SW 1271 (cell line): ENCODE results near the gene RTN4RL1.

ENCODE experiments used
- DNase-seq, 2 experiments: peaks; one replicate each; lab custom pipeline; 2025; lab: John Stamatoyannopoulos, UW

RTN4RL1 gene

DNA sequence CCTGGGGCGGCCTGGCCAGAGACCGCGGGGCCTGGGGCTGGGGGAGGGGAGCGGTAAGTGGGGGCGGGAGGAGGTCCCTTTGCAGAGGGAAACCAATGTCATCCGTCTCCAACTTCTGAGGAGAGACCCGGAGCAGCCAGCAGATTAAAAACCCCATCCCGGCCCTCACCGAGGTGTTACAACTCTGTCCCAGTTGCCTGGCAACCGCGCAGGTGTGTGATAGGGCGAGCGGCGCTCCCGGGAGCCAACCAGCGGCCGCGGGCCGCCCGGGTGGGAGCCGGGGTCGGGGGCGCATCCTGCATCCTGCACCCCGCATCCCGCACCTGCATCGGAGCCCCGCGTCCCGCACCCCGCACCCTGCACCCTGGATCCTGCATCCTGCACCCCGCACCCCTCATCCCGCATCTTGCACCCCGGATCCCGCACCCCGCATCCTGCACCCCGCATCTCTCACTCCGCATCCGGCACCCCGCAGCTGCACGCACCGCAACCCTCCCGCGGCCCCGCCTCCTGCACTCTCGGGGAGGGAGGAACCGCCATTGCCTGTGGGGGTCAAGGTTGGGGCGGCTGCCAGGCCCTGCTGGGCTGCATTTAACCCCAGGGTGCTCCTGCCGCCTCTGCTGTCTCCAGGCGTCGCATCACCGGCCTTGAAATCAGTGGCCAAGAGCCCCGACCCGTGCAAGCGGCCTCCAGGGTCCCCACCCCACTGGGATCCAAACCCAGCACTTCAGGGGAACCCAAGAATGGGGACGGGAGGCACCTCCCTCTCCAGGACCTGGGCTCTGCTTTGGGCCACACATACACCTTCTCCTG is 47.3 kb downstream of the RTN4RL1 start:
- DNase-seq, result no peak

DNA sequence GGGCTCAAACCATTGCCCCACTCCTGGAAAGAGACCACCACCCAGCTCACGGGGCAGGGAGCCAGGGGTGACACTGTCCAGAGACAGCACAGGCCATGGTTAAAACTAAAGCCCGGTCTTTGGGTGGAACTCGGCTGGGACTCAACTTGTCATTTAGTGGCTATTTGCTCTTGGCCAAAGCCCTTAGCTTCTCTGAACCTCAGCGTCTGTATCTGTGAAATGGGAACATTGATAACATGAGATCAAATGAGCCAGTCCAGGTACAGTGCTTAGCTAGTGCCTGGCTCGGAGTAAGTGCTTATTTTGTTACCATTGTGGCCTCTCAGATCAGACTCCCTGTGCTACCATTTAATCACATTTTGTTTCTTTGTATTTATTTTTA is 48.5 kb downstream of the RTN4RL1 start:
- DNase-seq, result no peak

DNA sequence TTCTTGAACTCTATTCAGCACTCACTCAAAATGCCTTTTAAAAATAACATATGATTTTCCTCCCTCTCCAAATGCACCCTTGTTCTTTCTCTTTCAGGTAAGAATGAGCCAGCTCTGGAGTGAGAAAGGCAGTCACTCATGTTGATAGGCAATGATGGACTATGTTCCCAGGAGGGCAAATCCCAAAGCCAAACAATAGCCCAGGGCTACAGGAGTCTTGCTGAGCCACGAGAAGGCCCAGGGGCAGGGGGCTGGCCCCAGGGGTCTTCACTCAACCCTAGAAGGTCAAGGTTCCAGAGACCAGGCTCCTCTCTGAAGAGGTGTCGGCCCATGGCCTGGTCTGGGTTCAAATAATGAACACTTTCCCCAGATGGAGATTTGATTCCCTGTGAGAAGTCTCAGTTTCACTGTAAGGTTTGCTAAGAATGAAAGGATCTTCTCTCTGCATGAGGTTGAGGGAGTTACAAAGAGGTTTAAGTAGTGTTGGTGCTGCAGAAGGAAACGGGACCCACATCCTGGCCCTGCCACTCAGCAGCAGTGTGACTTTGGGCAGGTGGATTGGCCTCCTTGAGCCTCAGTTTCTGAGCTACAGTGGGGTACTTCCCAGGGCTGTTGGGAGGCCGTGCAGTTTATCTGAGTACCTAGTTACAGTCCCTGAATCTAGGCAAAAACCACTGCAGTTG is 49.0 kb downstream of the RTN4RL1 start:
- DNase-seq, result no peak

DNA sequence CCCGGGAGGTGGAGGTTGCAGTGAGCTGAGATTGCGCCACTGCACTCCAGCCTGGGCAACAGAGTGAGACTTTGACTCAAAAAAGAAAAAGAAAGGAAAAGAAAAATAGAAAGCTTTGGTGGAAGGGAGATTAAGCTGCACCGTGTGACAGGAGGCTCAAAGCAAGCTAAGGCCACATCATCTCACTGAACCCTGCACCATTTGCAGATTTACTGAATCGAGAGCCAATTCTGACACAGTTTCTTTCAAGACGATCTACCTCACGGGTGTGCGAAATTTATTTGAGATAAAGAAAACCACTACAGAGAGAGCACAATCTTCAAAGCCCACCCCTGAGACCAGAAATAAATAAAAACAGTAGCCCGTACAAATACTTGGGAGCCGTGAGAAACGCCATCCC is 49.6 kb downstream of the RTN4RL1 start:
- DNase-seq, result no peak

DNA sequence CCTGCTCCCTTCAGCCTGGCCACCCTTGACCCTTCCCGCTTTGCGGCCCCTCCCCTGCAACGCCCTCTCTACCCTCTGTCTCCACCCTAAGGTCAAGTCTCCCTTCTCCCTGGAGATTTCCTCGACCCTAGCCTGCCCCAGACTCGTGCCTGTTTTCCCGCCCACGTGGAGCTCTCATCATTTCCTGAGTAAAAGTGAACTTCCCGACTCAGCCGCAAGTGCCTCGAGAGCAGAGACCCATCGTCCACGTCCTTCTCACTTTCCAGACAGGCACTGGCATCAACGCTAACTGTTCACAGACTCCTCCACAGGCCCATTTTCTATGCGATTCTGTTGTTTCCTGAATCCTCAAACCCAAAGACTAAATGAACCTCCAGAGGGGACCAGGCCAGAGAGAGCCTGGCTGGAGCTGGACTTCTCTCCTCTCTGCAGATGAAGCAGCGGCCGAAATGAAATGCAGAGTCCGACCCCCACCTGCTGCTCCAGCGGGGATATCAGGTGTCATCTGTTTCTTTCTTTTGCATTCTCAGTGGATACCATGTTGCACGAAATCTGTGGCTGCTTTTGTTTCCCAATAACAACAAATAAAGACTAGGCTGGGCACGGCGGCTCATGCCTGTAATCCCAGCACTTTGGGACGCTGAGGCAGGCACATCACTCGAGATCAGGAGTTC is 52.5 kb downstream of the RTN4RL1 start:
- DNase-seq, result no peak

DNA sequence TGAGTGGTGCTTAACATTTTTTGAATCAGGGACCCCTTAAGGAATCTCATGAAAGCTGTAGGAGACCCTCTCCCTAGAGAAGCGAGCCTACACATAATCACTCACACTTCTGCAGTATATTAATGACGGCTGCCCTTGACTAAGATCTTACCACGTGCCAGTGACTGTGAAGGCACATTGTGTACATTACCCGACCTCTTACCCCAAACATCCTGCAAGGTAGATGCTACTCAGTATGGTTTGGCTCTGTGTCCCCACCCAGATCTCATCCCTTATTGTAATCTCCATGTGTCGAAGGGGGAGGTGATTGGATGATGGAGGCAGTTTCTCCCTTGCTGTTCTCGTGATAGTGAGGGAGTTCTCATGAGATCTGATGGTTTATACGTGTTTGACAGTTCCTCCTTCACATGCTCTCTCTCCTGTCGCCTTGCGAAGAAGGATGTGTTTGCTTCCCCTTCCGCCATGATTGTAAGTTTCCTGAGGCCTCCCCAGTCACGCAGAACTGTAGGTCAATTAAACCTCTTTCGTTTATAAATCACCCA is 54.2 kb downstream of the RTN4RL1 start:
- no peak for DNase-seq

DNA sequence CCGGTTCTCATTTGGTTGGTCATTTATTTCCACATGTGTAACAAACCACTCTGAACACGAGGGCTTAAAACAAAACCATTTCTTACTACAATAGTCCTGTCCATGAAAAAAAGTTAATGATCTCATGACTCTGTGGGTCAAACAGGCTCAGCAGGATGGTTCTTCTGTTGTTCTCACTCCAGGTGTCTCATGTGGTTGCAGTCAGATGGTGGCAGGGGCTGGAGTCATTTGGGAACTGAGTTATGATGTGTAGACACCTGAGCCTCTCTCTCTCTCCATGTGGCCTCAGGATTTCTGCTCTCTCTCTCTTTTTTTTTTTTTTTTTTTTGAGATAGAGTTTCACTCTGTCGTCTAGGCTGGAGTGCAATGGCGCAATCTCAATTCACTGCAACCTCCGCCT is 55.4 kb downstream of the RTN4RL1 start:
- no peak for DNase-seq

DNA sequence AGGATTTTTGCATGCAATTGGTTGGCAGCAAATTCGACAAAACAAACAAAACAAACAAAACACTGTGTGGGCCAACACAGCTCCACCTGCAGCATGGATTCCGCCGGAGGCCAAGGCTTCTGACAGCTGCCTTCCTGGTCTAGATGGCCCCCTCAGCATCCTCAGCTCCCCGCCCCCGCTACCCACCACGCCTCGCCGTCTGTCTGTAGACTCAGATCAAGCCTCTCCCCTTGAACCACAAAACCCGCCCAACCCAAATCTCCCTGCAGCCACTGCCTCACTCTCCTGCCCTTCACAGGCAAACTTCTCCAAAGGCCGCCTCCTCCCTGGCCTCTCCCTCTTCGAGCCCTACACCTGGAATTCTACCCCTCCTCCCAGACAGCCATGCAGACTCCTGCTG is 57.9 kb downstream of the RTN4RL1 start:
- no peak for DNase-seq

DNA sequence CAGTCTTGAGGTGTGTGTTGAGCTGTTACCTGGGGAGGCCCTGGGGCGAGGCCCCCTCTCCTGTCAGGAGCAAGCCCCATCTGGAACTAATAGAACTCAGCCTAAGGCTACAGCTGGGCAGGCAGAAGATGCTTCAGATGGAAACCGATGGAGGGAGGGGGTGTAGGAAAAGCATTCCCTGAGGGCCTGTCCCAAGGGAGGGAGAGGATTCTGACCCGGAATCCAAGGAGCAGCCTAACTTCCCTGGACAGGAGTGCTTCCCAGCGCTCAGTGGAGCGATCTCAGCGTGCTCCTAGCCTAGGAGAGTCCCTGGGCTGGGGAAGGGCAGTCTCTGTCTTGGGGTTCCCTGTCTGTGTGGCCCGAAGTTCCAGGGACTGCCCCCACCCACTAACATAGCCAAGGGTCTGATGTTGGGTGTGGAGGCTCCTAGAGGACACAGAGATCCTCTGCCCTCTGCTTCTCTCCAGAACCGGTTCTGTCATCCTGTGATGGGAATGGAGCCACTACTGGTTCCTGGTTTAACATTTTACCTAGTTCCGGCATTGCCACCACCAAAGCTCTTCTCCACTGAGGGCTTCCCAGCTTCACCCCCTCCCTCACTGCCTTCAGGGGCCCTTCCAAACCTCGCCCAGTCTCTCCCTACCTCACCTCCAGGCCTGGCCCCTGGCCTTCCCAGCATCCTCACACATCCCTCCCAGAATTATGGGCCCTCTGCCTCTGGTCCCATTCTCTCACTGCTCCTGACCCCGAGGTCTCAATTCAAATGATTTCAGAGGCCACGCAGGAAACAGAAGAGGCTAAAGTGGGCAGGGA is 58.7 kb downstream of the RTN4RL1 start:
- no peak for DNase-seq

DNA sequence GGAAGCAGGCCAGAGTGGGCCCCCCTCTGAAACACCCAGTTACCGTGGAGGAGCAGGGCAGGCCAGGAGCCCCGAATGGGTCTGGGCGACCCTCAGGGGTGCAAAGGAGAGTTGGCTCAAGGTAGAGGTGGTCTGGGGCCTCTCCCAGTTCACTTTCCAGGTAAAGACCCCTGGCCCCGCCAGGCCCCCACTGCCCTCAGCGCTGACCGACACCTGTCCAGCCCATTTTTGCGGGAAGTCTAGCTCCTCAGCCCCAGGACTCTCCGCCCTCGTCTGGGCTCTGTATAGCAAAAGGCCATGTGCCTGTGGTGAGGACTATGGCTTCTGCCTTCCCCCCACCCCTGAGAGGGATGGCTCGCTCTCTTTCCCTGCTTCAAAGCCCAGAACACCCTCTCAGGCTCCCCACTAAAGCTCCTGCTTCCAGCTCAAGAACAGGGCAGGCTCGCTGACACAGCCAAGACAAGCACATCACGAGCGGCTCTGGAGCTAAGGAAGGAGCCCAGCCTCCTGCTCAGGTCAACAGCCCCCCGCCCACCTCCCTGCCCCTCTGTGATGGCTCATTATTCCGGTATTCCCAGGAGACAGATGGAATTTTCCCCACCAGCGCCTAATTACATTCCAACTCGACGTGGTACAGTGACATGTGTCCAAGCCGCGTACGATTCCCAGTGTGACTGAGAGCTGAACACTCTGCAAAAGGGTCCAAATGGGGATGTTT is 59.4 kb downstream of the RTN4RL1 start:
- no peak for DNase-seq

DNA sequence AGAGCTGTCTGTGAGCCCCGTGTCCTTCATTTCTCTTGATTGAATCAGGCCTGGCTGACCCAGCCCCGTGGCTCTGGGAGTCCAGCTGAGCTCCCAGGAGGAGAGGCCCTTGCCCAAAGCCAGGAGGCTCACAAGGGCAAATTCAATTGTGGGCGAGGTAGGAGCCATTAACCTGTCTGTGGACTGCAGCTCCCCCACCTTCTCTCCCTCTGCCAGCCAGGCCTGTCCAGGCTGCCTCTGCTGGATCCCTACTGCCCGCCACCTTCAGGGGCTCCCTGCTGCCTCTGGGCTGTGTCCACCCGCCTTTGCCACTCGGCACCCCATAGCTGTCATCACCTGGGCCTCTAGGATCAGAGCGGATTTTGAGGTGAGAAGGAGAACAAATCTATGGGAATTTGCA is 61.9 kb downstream of the RTN4RL1 start:
- no peak for DNase-seq

DNA sequence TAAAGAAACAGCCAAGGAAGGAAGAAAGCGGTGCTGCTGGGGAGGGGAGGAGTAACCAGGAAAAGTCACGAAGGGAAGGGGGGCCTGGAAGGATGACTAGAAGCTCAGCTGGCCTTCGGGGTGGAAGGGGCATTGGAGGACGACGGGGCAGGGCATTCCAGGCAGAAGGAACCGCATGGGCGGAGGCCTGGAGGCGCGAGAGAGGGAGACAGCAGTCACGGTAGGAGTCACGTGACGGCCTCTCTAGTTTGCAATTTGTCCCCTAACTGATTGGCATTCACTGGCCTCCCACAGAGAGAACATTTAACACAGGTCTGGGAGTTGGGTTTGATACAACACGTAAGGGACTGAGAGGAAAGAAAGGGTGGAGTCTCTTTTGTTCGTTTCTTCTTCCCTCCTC is 63.9 kb downstream of the RTN4RL1 start:
- DNase-seq, result no peak

DNA sequence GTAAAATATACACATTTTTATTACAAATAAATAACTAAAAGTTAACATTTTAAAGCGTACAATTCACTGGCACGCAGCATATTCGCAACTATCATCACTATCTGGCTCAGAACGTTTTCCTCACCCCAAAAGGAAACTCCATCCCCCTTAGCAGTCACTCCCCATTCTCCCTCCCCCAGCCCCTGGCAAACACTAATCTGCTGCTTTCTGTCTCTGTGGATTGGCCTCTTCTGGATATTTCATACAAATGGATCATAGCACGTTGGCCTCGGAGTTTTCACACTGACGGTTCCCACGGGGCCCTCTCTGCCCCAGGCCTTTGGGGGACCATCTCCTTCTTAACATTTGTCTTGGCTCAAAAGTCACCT is 64.6 kb downstream of the RTN4RL1 start:
- DNase-seq, result no peak

DNA sequence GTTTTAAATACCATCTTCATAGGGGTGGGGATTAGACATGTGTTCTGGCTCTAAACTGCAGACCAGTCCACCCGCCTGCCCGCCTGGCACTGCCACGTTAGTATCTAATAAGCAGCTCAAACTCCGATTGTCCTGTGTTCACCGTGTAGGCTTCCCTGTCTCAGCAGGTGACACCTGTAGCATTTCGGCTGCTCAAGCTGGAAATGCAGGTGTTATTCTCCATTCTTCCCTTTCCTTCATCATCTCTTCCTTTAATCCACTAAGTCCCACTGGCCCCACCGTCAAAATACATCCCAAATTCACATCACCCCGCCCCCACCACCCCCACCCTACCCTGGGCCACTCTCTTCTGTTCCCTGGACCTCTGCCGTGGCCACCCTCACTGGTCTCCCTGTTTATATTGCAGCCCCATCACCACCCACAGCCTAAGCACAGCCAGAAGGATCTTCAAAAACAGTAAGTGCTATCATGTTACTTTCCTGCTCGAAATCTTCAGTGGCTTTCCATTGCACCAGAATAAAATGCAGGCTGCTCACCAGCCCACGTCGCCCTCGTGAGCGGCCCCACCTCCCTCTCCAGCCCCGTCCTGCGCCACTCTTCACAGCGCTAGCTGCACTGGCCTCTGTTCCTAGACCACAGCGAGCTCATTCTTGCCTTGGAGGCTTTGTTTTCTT is 65.1 kb downstream of the RTN4RL1 start:
- no peak for DNase-seq

DNA sequence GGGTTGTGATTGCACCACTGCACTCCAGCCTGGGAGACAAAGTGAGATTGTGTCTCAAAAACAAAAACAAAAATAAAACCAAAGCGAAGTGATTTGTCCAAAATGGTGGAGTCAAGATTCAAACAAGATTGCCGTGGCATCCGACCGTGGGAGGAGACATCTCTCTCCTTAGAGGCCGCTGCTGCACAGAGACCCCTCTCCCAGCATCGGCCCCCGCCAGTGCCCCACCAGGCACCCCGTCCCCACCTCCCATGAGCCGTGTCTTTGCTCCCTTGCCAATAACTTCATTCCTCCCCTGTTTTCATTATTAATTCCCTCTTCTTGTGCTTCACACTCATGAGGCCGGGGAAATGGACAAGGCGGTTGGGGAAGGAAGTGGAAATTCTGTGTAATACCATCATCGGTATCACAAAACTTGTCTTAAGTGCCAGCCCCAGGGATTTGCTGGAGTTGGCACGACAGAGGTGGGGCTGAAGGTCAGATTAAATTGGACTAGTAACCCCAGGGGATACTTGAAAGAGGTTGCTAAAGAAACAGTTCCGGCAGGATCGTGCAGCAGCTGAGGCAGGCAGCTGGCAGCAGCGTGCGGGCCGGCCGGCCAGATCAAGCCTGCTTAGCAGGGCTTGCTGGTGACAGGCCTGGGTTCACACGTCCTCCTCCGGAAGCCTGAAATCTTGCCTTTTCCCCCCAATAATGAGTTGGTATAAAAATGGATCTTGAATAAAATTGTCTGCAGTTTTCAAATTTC is 66.8 kb downstream of the RTN4RL1 start:
- DNase-seq, result no peak

DNA sequence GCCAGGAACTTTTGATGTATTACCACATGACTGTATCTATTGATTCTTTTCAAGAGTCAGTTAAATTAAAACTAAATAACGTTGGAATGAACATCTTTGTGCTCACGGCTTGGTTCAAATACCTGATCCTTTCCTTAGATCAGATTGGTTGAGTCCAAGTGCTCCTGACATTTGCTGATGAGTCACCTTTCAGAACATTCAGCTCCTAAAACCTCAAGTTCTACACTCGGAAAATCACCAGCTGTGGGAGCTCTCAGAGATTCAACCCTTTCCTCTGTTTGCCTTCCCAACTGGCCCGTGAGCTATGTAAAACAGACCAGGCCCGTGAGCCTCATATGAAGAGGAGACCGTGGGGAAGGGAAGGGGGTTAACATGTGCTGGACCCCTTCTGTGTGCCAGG is 68.1 kb downstream of the RTN4RL1 start:
- DNase-seq, result no peak

DNA sequence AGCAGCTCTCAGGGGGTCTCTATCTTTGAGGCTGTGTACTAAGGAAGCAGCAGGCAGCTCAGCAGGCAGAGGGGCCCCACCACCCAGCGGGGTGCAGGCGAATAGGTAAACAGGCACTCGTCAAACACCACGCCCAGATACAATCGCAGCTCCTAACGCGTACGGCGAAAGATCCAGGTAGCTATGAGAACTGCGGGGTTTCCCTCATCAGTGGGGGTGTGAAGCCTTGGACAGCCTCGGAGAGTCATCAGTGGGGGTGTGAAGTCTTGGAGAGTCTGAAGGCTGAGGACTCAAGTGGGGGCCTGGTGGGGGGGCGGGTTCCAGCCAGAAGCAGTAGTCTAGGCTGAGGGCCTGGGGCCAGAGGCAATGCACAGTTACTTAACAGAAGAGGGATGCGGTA is 69.0 kb downstream of the RTN4RL1 start:
- DNase-seq, result no peak

DNA sequence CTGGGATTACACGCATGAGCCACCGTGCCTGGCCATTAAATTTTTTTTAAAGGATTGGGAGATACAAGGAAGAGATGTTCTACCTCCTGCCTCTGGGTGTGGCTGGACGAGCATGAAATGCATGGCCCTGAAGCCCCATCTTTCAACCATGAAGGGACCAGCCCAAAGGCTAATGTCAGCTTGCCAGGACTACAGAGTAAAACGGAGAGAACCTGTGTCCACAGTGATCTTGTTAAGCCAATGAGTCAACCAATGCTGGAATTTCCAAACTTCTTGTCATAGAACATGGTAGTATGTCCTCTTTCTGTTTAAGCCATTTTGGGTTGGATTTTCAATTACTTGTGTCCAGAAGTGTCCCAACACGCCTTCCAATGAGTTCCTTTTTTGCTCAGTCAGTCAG is 71.3 kb downstream of the RTN4RL1 start:
- DNase-seq, result no peak

DNA sequence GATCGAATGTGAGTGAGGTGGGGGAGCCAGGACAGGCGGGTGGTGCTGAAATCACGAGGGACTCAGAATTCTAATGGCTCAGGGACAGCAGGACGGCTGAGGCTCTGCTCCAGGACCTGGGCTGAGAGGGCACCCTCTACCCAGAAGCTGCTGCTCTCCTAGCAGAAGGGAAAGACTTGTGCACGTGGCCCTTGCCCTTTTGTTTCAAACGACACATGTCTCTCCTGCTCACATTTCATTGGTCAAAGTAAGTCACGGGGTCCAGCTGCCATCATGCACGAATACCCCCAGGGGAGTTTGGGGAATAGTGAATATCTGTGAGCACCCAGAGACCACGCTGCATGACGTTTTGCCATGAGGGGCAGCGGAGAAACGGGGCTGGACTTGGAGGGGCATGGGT is 73.2 kb downstream of the RTN4RL1 start:
- no peak for DNase-seq

DNA sequence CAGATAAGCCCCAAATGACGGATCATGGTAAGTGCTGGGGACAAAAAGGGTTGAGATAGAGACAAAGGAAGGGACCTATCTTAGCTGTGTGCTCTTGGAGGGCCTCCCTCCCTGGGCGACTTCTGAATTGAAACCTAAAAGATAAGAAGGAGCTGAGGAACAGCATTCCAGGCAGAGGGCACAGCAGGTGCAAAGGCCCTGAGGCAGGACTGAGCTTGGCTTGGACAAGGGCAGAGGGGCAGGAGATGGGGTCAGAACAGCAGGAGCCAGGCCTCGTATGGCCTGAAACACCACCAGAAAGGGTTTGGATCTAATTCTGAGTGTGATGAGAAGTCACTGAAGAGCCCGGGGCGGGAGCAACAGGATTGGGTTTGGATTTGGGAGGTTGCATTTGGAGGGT is 75.4 kb downstream of the RTN4RL1 start:
- DNase-seq, result no peak
